ENCODE results near the gene PCDHGB7.
"Not testable (repeated sequence)": the region's sequence is repeated elsewhere in the genome, so short reads cannot be mapped to it uniquely, and the experiment has no call there.

The PCDHGB7 gene

DNA sequence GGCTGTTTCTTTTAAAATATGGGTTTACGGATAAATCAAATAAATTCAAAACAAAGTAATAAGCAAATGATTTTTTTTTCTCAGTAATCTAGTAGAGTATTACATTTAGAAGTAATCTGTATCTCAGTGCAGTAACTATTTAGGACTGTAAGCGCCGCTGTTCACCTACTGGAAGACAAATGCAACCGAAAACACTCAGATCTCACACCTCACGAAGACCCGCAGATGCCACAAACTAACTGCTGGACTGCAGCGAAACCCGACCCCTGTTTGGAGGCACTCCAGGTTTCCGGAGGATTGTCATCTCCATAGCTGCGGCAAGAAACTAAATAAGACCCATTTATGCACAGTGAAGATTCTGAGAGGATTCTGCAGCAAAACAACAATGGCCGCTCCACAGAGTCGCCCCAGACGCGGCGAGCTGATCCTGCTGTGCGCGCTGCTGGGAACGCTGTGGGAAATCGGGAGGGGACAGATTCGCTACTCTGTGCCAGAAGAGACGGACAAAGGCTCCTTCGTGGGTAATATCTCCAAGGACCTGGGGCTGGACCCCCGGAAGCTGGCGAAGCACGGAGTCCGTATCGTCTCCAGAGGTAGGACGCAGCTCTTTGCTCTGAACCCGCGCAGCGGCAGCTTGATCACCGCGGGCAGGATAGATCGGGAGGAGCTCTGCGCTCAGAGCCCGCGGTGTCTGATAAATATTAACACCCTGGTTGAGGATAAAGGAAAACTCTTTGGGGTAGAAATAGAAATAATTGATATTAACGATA is 24.9 kb upstream of the PCDHGB7 start, which contains the start of gene PCDHGA8:
Gene PCDHGA8 (plus strand): TSS at position 205 of the 770 bp plus-strand sequence. CDS start 181 bp downstream, at position 386.
- TF ChIP-seq, protein P1, sequence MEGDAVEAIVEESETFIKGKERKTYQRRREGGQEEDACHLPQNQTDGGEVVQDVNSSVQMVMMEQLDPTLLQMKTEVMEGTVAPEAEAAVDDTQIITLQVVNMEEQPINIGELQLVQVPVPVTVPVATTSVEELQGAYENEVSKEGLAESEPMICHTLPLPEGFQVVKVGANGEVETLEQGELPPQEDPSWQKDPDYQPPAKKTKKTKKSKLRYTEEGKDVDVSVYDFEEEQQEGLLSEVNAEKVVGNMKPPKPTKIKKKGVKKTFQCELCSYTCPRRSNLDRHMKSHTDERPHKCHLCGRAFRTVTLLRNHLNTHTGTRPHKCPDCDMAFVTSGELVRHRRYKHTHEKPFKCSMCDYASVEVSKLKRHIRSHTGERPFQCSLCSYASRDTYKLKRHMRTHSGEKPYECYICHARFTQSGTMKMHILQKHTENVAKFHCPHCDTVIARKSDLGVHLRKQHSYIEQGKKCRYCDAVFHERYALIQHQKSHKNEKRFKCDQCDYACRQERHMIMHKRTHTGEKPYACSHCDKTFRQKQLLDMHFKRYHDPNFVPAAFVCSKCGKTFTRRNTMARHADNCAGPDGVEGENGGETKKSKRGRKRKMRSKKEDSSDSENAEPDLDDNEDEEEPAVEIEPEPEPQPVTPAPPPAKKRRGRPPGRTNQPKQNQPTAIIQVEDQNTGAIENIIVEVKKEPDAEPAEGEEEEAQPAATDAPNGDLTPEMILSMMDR (conservative IDR thresholded peaks at IDR 0.05; ENCODE audit: low read depth, low read length), result peak; percentile 9
- H3K4me3 ChIP-seq (ENCODE audit: low read length), result no peak within 1 kb of the TSS
- no peak for DNase-seq (ENCODE audit: low read depth)

DNA sequence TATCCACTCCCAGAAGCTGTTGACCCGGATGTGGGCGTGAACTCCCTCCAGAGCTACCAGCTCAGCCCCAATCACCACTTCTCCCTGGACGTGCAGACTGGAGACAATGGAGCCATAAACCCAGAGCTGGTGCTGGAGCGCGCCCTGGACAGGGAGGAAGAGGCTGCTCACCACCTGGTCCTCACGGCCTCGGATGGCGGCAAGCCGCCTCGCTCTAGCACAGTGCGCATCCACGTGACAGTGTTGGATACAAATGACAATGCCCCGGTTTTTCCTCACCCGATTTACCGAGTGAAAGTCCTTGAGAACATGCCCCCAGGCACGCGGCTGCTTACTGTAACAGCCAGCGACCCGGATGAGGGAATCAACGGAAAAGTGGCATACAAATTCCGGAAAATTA is 24.2 kb upstream of the PCDHGB7 start:
- DNase-seq (ENCODE audit: low read depth), result no peak
- TF ChIP-seq, protein P1 (conservative IDR thresholded peaks at IDR 0.05; ENCODE audit: low read depth, low read length), result no peak
- no peak overlapping the region for H3K4me3 ChIP-seq (ENCODE audit: low read length)

DNA sequence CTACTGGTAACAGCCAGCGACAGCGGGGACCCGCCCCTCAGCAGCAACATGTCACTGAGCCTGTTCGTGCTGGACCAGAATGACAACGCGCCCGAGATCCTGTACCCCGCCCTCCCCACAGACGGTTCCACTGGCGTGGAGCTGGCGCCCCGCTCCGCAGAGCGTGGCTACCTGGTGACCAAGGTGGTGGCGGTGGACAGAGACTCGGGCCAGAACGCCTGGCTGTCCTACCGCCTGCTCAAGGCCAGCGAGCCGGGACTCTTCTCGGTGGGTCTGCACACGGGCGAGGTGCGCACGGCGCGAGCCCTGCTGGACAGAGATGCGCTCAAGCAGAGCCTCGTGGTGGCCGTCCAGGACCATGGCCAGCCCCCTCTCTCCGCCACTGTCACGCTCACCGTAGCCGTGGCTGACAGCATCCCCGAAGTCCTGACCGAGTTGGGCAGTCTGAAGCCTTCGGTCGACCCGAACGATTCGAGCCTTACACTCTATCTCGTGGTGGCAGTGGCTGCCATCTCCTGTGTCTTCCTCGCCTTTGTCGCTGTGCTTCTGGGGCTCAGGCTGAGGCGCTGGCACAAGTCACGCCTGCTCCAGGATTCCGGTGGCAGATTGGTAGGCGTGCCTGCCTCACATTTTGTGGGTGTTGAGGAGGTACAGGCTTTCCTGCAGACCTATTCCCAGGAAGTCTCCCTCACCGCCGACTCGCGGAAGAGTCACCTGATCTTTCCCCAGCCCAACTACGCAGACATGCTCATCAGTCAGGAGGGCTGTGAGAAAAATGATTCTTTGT is 22.9 kb upstream of the PCDHGB7 start:
- not testable (repeated sequence) for DNase-seq (ENCODE audit: low read depth); H3K4me3 ChIP-seq (ENCODE audit: low read length)

DNA sequence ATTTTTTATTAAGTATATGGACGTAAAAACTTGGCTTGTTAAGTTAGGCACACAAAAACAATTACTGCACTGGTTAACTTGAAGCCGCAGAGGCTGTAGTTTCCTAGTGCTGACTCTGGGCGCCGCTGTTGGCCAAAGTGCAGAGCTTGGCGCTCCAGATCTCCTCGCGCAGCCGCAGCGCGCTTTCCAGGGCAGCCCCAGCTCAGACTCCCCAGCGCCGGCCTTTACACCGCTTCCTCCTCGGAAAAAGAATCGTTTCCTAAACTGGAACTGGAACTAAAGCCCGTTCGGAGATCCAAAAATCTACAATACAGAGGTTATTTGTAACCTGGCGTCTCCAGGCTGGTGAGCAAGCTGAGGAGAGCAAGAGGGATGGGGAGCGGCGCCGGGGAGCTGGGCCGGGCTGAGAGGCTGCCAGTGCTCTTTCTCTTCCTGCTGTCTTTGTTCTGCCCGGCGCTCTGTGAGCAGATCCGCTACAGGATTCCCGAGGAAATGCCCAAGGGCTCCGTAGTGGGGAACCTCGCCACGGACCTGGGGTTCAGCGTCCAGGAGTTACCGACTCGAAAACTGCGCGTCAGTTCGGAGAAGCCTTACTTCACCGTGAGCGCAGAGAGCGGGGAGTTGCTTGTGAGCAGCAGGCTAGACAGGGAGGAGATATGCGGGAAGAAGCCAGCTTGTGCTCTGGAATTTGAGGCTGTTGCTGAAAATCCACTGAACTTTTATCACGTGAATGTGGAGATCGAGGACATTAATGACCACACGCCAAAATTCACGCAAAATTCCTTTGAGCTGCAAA is 19.5 kb upstream of the PCDHGB7 start, which contains the start of gene PCDHGB5:
Gene PCDHGB5 (plus strand): TSS at position 192 of the 796 bp plus-strand sequence. CDS start 181 bp downstream, at position 373.
- DNase-seq (ENCODE audit: low read depth), result not testable (repeated sequence)
- TF ChIP-seq, protein P1 (conservative IDR thresholded peaks at IDR 0.05; ENCODE audit: low read depth, low read length), result peak; percentile 56
- peak within 1 kb of the TSS; percentile 36 for H3K4me3 ChIP-seq (ENCODE audit: low read length)

DNA sequence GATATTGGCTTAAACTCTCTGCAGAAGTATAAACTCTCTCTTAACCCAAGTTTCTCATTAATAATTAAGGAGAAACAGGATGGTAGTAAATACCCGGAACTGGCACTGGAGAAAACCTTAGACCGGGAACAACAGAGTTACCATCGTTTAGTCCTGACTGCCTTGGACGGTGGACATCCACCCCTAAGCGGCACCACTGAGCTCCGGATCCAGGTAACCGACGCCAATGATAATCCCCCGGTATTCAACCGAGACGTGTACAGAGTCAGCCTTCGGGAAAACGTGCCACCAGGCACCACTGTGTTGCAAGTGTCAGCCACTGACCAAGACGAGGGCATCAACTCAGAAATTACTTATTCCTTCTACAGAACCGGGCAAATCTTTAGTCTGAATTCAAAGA is 18.9 kb upstream of the PCDHGB7 start:
- no peak overlapping the region for H3K4me3 ChIP-seq (ENCODE audit: low read length)
- DNase-seq (ENCODE audit: low read depth), result no peak
- TF ChIP-seq, protein P1 (conservative IDR thresholded peaks at IDR 0.05; ENCODE audit: low read depth, low read length), result no peak

DNA sequence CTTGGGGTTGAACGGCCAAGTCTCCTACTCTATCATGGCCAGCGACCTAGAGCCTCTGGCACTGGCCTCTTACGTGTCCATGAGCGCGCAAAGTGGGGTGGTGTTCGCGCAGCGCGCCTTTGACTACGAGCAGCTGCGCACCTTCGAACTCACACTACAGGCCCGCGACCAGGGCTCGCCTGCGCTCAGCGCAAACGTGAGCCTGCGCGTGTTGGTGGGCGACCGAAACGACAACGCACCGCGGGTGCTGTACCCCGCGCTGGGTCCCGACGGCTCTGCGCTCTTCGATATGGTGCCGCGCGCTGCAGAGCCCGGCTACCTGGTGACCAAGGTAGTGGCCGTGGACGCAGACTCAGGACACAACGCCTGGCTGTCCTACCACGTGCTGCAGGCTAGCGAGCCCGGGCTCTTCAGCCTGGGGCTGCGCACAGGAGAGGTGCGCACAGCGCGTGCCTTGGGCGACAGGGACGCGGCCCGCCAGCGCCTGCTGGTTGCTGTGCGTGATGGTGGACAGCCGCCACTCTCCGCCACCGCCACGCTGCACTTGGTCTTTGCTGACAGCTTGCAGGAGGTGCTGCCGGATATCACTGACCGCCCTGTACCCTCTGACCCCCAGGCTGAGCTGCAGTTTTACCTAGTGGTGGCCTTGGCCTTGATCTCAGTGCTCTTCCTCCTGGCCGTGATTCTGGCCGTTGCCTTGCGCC is 17.8 kb upstream of the PCDHGB7 start:
- no peak for DNase-seq (ENCODE audit: low read depth)
- no peak overlapping the region for H3K4me3 ChIP-seq (ENCODE audit: low read length)
- TF ChIP-seq, protein P1 (conservative IDR thresholded peaks at IDR 0.05; ENCODE audit: low read depth, low read length), result no peak

Measured in retinal pigment epithelial cell (primary cell).